GM18858 (cell line): ENCODE results near the gene ACIN1.
"Not testable (repeated sequence)": the region's sequence is repeated elsewhere in the genome, so short reads cannot be mapped to it uniquely, and the experiment has no call there.

Experiments
- ATAC-seq: cut with Tn5 transposase; IDR thresholded peaks from one replicate; pipeline ENCODE4 v1.9.1; 2021; ENCODE audit not compliant: unreplicated experiment

Gene ACIN1

DNA sequence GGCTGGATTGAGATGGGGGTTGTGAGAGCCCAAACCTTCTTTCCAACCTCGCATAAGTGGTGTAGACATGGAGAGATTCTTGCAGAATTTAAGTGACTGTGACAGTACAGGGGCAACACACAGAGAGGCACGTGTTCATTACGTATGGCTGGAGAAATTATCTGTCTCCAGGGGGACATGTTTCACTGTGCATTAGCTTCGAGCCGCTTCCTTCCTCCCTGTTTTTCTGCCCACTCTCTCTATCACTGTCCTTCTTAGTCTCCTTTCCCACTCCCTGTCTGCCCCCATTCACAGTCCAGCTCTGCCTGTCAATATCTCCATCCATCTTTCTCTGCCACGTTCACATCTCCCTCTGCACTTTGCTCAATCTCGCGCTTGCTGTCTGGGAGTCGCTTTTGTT lies 73.5 kb downstream of the ACIN1 start:
- no peak for ATAC-seq

DNA sequence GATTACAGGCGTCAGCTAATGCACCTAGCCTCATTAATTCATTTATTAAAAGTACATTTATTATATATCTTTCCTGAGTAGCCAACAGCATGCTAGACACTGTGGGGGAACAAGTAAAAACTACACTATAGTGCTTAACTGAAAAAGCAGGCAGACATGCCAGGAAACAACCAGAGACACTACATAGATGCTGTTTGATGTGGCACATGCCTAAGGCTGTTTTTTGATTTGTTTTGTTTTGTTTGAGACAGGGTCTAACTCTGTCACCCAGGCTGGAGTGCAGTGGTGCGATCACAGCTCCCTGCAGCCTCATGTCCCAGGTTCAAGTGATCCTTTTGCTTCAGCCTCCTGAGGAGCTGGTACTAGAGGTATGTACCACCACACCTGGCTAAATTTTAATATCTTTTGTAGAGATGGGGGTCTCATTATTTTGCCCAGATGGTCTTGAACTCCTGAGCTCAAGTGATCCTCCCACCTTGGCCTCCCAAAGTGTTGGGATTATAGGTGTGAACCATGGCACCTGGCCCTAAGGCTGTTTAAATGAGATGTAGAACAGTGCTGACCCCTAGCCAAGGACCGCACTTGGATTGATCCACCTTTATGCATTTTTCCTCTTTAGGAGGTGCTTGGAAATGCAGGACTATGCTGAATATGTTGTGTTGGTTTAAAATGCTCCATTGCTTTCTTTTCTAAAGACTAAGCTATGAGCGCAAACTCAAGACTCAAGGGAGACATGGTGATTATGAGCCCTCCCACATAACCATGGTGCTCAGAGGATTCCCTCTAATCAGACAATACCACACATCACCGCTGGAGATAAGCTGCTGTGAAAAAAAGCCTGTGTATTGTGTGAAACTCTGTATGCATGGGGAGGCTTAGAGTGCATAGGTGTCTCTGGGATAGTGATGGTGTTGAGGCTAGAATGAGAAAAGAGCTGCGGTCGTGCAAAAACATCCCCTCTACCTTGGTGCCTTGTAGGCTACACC lies 74.5 kb downstream of the ACIN1 start:
- no peak for ATAC-seq

DNA sequence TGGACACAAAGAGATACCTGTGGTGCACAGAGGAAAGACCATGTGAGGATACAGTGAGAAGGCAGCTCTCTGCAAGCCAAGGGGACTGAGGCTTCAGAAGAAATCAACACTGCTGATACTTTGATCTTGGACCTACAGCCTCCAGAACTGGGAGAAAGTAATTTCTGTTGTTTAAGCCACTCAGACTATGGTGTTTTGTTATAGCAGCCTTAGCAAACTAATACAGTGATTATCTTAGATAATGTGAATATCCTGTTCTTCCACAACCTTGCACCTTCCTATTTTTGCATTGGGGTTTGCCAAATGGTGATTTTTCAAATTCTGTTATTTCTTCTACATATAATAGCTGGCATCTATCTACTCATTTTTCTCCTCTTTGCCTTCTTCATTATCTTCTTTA lies 76.8 kb downstream of the ACIN1 start:
- no peak for ATAC-seq

DNA sequence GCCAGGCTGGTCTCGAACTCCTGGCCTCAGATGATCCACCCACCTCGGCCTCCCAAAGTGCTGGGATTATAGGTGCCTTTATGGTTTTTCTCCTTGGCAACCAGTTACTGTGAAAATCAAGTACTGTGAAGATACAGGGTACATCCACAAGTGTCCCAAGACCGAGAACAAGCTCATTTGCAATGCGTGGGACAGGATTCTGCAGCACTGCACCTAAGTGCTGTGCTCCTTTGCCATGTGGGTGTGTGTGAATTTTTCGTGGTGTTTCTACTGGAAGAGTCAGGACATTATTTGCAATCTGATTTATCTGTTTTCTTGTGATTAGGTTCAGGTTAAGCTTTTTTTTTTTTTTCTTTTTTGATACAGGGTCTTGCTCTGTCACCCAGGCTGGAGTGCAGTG lies 77.8 kb downstream of the ACIN1 start:
- ATAC-seq = no peak

DNA sequence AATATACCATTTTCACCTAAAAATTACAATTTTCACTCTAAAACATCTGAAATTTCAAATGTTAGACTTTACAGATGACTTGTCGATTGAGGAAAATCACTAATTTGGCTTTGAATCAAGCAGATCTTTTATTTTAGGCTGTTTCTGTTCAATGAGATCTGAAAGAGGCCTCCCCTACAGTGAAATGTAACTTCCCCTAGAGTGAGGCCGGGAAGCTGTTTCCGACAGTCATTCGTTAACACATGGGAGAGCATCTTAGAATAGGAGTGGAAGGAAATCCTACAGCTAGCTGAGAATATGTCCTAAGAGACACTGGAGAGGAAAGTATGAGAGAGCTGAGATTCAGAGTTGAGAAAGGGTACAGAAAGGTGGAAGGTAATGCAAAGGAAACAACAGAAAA lies 79.3 kb downstream of the ACIN1 start:
- no peak for ATAC-seq

DNA sequence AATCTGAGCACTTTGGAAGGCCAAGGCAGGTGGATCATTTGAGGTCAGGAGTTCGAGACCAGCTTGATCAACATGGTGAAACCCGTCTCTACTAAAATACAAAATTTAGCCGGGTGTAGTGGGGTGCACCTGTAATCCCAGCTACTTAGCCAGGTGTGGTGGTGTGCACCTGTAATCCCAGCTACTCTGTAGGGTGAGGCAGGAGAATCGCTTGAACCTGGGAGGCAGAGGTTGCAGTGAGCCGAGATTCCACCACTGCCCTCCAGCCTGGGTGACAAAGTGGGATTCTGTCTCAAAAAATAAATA lies 81.2 kb downstream of the ACIN1 start:
- not testable (repeated sequence) for ATAC-seq

DNA sequence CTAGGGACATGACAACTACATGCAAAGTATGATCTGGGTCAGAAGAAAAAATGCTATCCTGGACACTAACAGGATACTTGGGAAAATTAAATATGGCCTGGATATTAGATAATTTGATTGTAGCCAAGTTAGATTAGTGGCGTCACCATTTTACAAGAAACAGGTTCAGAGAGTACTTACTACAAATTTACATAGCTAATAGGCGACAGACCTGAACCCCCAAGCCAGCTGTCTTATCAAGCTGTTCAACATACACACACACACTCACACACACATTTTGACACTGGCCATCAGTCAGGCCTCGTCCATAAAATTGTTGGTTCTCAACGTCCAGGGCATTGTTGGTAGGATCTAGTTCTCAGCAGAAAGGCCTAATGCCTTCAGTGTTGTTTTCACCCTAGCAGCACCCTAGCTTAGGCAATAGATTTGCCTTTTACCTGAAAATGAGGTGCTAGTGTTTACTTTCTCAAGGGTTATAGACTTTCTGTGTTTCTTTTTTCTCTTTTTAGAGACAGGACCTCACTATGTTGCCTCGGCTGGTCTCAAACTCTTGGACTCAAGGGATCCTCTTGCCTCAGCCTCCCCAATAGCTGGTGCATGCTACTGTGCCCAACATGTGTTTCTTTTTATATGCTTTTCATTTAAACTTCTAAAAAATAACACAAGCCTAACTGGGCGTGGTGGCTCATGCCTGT lies 81.7 kb downstream of the ACIN1 start:
- ATAC-seq = no peak

DNA sequence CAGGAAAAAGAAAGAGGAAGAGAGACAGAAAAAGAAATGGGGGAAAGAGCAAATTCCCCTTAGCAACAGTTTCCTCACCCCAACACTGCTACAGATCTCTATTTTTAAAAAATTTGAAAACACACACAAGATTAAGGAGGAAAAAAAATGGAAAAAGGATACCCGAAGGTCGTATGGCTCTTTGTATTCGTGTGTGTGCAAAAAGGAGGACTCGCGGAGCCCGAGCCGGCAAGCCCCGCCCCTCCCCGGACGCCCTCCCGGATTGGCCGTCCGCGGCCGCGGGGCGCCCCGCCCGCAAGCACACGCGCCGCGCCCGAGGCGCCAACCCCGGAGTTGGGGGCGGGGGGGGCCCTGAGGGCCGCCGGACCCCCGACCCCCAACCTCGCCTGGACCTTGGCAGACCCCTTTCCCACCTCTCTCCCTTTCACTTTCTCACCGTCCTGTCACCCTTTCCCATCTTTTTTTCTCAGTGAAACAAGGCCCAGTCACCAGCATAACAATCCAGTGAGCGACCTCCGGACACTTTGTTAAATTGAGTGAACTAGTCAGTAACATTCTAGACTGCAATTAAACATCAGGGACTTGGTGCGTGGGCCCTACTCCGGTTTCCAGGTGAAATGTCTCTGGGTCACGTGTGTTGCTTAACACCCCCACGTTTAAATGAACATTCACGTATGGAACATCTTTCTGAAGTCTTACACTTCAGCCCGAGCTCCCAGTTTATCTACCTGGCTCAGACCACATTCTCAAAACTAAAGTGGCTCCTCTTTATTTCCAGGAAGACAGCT lies 84.8 kb downstream of the ACIN1 start, which contains the start of gene C14orf93:
Gene C14orf93 (minus strand): TSS at position 205 of the 788 bp plus-strand sequence. CDS start 11,120 bp downstream, outside the sequence.
- no peak for ATAC-seq

DNA sequence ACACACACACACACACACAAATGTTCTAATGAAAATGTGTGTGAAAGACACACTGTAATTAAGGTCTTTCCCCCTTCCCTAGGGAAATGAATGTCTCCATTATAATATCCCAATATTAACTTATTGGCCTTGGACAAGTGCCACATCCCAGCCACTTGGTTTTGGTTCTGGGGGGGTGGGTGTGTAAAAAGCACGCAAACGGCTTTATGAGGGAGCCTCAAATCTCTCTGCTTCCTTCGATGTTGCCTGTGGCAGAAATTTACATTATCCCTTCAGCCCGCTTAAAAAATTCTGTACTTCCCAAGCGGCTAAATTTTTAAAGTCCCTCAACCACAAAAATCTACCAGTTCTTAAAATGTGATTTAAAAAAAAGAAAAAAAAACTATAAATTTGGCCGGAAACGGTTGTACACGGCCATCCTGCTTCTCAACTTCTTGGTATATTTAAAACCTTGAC lies 85.4 kb downstream of the ACIN1 start:
- no peak for ATAC-seq

DNA sequence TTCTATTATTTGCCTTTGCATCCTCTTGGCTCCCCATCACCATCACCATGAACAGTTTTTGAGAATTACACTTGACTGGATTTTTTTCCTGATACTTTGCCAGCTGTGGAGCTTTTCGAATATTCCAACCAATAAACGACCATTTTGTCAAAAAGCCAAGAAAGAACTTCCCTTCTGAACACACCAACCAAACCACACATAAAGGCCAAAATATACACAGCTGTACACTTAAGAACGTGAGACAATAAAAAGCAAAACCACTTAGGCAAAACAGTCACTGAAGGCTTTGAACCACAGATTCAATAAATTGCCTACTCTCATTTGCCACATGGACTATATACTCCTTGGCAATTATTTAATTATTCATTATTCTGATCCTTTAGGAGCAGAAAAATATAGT lies 86.1 kb downstream of the ACIN1 start:
- ATAC-seq = no peak
